Measurements from ENCODE around the gene HOXC4. TPM values are rescaled to one million over a fixed set of nuclear protein-coding genes. Genes with fewer than 3 reads are reported as not detected.

HOXC4 gene
- total and polyA plus RNA-seq, 2 of the 8 experiments (the other 6 are each of a cell fraction or from before 2014, with no cell fraction given): not detected

GRCh38 chr12:54037360-54038283 lies 16.0 kb upstream of the HOXC4 start (continued):
- TF ChIP-seq SIX5 (IDR thresholded peaks at IDR 0.05; ENCODE audit: low read depth, low read length) (no peak), BRCA1 (IDR thresholded peaks at IDR 0.05; ENCODE audit: low read depth, low read length) (no peak), EGR1 (IDR thresholded peaks at IDR 0.05; ENCODE audit: borderline replicate concordance, low read depth, low read length) (no peak), SUZ12 (IDR thresholded peaks at IDR 0.05; ENCODE audit: low read length) (no peak), SP1 (IDR thresholded peaks at IDR 0.05; ENCODE audit: low read depth, low read length) (no peak)

Measured in H1 (cell line).